Ovary (tissue), 9 donors: ENCODE measurements around the gene CMTM4. TPM values are rescaled to one million over a fixed set of nuclear protein-coding genes. Genes with fewer than 3 reads are reported as not detected.

Experiments used
- DNase-seq, 5 donors: peaks; one replicate each; pipeline ENCODE4 v3.0.0-alpha.2; 2019 to 2020
- H3K27ac ChIP-seq, 2 donors: fragments of 200-600 bp; one replicate each; pipeline versions ENCODE4 v1.5.1 to v1.8.0; 2019 to 2022
- H3K27me3 ChIP-seq: fragments of 200-600 bp; one replicate; pipeline ENCODE4 v1.8.0; 2022
- H3K36me3 ChIP-seq: fragments of 200-600 bp; sonication (generic); one replicate; pipeline ENCODE4 v1.5.1; 2019
- H3K4me1 ChIP-seq: one replicate; pipeline ENCODE4 v1.8.1; 2013; ENCODE audit warnings: mild to moderate bottlenecking, moderate library complexity; ENCODE audit not compliant: insufficient read depth
- H3K4me3 ChIP-seq: fragments of 200-600 bp; sonication (generic); one replicate; pipeline ENCODE4 v1.5.1; 2017
- H3K9me3 ChIP-seq, 2 donors: fragments of 200-600 bp in 1 of 2; sonication (generic) in 1 of 2; one replicate each; pipeline versions ENCODE4 v1.5.1 to v1.8.1; 2013 to 2019; ENCODE audit warnings: mild to moderate bottlenecking in 1 of 2, moderate library complexity in 1 of 2
- CTCF ChIP-seq, 3 donors: fragments of 450-650 bp in 2 of 3; fragments of 200-600 bp in 1 of 3; IDR thresholded peaks; one replicate each; pipeline versions ENCODE4 v1.5.1 to v1.8.0; 2016 to 2022; ENCODE audit warnings: antibody characterized with exemption in 3 of 3, mild to moderate bottlenecking in 1 of 3
- EP300 ChIP-seq: sonication (generic); formaldehyde crosslinking; IDR thresholded peaks from one replicate; pipeline ENCODE4 v1.6.1; 2017; ENCODE audit warnings: antibody characterized with exemption
- POLR2A ChIP-seq: fragments of 450-650 bp; IDR thresholded peaks from one replicate; pipeline ENCODE4 v1.6.1; 2017; ENCODE audit warnings: antibody characterized with exemption, mild to moderate bottlenecking, moderate library complexity
- WGBS, 3 donors: extraction: QIAGEN DNeasy Blood & Tissue Kit in 1 of 3; methylation state at CpG; one replicate each; pipeline versions ENCODE4 v1.1.5 to v1.1.7; 2013 to 2017; 5-methylcytosine and 5-hydroxymethylcytosine counted together
- intact Hi-C, 4 donors: fragments of 100-400 bp; cut with DNase I; formaldehyde crosslinking; loops; one replicate each; pipeline versions ENCODE4 v1.11.0 to v1.15.1; 2022 to 2023
- polyA plus RNA-seq, 2 donors: library from polyadenylated mRNA; stranded (reverse); fragments of 200-250 nt in 1 of 2; fragments of 350-450 nt in 1 of 2; fragmentation: Illumina TruSeq in 1 of 2; extraction: RNeasy Lipid Tissue Mini Kit (QIAGEN cat#74804) in 1 of 2; gene quantifications; one replicate each; pipeline ENCODE4 v1.2.3, GENCODE V29; 2013 to 2014
- total RNA-seq, 7 donors: library from RNA; depleted of rRNA in 2 of 7; stranded (reverse); fragments of >200 nt in 2 of 7; fragmentation: NEBNext Ultra II Directional in 3 of 7; extraction: Animal tissue kit (Norgen Biotek cat#: 25700) in 3 of 7; gene quantifications; one replicate each; pipeline versions ENCODE4 v1.1.0 to v1.2.4, GENCODE V29; 2016 to 2023
- donor health status: DM: no; HTN: no; CAD: no; lungs with moderate emphysema.
- donor health status: DM: no; HTN: no; CAD: no.
- donor health status: Bipolar disorder and iron deficiency.
- donor health status: DM: yes; HTN: yes; CAD: no.
- donor health status: DM: no; HTN: no; CAD: no.
- donor health status: DM: yes; HTN: yes; CAD: no.

Gene CMTM4
- total and polyA plus RNA-seq, 9 donors, result 5.4 to 47.1 (median 13.1) TPM

GRCh38 chr16:66705790-66706505 lies 9.4 kb upstream of the CMTM4 start:
- no peaks in the 10 kb centered on the region for H3K36me3 ChIP-seq
- H3K9me3 ChIP-seq, result no peaks in the 10 kb centered on the region
- no peaks in the 10 kb centered on the region for H3K4me1 ChIP-seq
- DNase-seq, result no peak
- intact Hi-C loops, result no loop called here
- H3K4me3 ChIP-seq, result no peak overlapping the region
- no peak for TF ChIP-seq EP300
- TF ChIP-seq POLR2A, result no peak
- TF ChIP-seq CTCF (IDR thresholded peaks at IDR 0.05), result no peak
- 73 to 74% (median 73%) methylated on average over 11 of the region's 11 CpGs for WGBS, 3 donors
- H3K27me3 ChIP-seq, result no peaks in the 10 kb centered on the region
- H3K27ac ChIP-seq, result no peak overlapping the region

- TF ChIP-seq CTCF (IDR thresholded peaks at IDR 0.05), result no peak
- TF ChIP-seq EP300, result no peak
- TF ChIP-seq POLR2A, result no peak
- Histone ChIP-seq H3K4me3 (no peak overlapping the region), H3K36me3 (no peaks in the 10 kb centered on the region), H3K27ac (no peak overlapping the region), H3K4me1 (no peaks in the 10 kb centered on the region), H3K27me3 (no peaks in the 10 kb centered on the region), H3K9me3 (no peaks in the 10 kb centered on the region)
- intact Hi-C loops, result no loop called here
- DNase-seq, result no peak
- WGBS, 3 donors, result 15 to 17% (median 16%) methylated on average over 9 of the region's 9 CpGs
Observed at GRCh38 chr16:66703406-66704215, 7.1 kb upstream of the CMTM4 start.

- 89 to 97% (median 94%) methylated on average over 2 of the region's 2 CpGs for whole genome bisulfite sequencing, 3 donors
- Histone ChIP-seq H3K27me3 (no peaks in the 10 kb centered on the region), H3K36me3 (no peaks in the 10 kb centered on the region), H3K4me1 (peaks cover 1% of the 10 kb centered on the region), H3K27ac (no peak overlapping the region), H3K9me3 (no peaks in the 10 kb centered on the region), H3K4me3 (no peak overlapping the region)
- intact Hi-C loops, result no loop called here
- no peak for DNase-seq
- no peak for TF ChIP-seq EP300
- TF ChIP-seq CTCF (IDR thresholded peaks at IDR 0.05), result no peak
Observed at GRCh38 chr16:66701516-66701915, 5.0 kb upstream of the CMTM4 start.

- intact Hi-C loops, result no loop called here
- Histone ChIP-seq H3K27me3 (no peaks in the 10 kb centered on the region), H3K36me3 (no peaks in the 10 kb centered on the region), H3K27ac (no peak overlapping the region), H3K4me1 (peaks cover 2% of the 10 kb centered on the region), H3K4me3 (no peak overlapping the region), H3K9me3 (no peaks in the 10 kb centered on the region)
- DNase-seq, result no peak
- TF ChIP-seq EP300, result no peak
- no peak for TF ChIP-seq CTCF (IDR thresholded peaks at IDR 0.05)
- TF ChIP-seq POLR2A, result no peak
- WGBS, 3 donors, result 87 to 92% (median 89%) methylated on average over 2 of the region's 2 CpGs
Observed at GRCh38 chr16:66701026-66701425, 4.5 kb upstream of the CMTM4 start.
